ENCODE results near the gene CHST6. TPM values are rescaled to one million over a fixed set of nuclear protein-coding genes. Genes with fewer than 3 reads are reported as not detected.
A peak's percentile ranks its signal among the peaks of the same experiment; 100 is the strongest.
"Not testable (repeated sequence)": the region's sequence is repeated elsewhere in the genome, so short reads cannot be mapped to it uniquely, and the experiment has no call there.

The CHST6 gene
- total and polyA plus RNA-seq, 2 donors, result 0.09 to 0.87 TPM

DNA sequence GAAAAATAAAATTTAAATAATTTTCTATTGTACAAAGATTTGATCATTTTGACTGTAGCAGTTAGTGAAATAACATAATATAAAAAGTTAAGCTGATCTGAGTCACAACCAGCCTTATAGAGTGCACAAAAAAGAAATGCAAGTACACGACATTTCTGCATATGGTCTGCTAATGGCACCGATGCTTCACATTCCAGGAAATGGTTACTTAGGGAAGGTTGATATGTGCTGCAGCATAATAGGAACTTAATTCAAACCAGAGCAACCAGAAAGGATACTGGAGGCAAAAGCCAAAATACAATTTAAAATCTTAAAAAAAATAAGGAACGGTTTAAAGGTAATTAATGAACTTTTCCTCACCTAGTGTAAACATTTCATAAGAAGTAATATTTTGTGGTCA lies 51.9 kb downstream of the CHST6 start:
- H3K4me1 ChIP-seq (ENCODE audit: control insufficient read depth in 2 of 2, insufficient read depth in 2 of 2, low read length in 2 of 2), result no peaks in the 10 kb centered on the region
- H3K9me3 ChIP-seq (ENCODE audit: control insufficient read depth in 2 of 2, insufficient read depth in 1 of 2, low read length in 1 of 2), result no peaks in the 10 kb centered on the region
- H3K4me3 ChIP-seq (ENCODE audit: low read length in 2 of 2), result no peak overlapping the region
- 95% methylated on average over 3 of the region's 3 CpGs for WGBS
- DNase-seq (ENCODE audit: low read depth in 6 of 9, low spot score in 9 of 9), result no peak
- H3K27me3 ChIP-seq (ENCODE audit: control insufficient read depth in 2 of 2, insufficient read depth in 1 of 2, low read length in 1 of 2), result no peaks in the 10 kb centered on the region
- no peak overlapping the region for H3K27ac ChIP-seq (ENCODE audit: low read depth in 1 of 2, low read length in 1 of 2)
- peaks cover 0 to 9% of the 10 kb centered on the region in 2 donors for H3K36me3 ChIP-seq (ENCODE audit: control insufficient read depth in 2 of 2, insufficient read depth in 2 of 2, low read length in 1 of 2)

- no peaks in the 10 kb centered on the region for H3K9me3 ChIP-seq (ENCODE audit: control insufficient read depth in 2 of 2, insufficient read depth in 1 of 2, low read length in 1 of 2)
- DNase-seq (ENCODE audit: low read depth in 6 of 9, low spot score in 9 of 9), result peak in 2 of 9 donors; percentile 81 to 95
- H3K27ac ChIP-seq (ENCODE audit: low read depth in 1 of 2, low read length in 1 of 2), result peak overlapping the region; percentile 94 to 95
- WGBS, result 5% methylated on average over 32 of the region's 32 CpGs
- H3K27me3 ChIP-seq (ENCODE audit: control insufficient read depth in 2 of 2, insufficient read depth in 1 of 2, low read length in 1 of 2), result no peaks in the 10 kb centered on the region
- no peaks in the 10 kb centered on the region for H3K36me3 ChIP-seq (ENCODE audit: control insufficient read depth in 2 of 2, insufficient read depth in 2 of 2, low read length in 1 of 2)
- H3K4me1 ChIP-seq (ENCODE audit: control insufficient read depth in 2 of 2, insufficient read depth in 2 of 2, low read length in 2 of 2), result peaks cover 12 to 17% of the 10 kb centered on the region in 2 donors
- peak overlapping the region; percentile 58 to 82 for H3K4me3 ChIP-seq (ENCODE audit: low read length in 2 of 2)
These were observed 61.4 kb downstream of the CHST6 start for GRCh38 chr16:75433732-75434413.

DNA sequence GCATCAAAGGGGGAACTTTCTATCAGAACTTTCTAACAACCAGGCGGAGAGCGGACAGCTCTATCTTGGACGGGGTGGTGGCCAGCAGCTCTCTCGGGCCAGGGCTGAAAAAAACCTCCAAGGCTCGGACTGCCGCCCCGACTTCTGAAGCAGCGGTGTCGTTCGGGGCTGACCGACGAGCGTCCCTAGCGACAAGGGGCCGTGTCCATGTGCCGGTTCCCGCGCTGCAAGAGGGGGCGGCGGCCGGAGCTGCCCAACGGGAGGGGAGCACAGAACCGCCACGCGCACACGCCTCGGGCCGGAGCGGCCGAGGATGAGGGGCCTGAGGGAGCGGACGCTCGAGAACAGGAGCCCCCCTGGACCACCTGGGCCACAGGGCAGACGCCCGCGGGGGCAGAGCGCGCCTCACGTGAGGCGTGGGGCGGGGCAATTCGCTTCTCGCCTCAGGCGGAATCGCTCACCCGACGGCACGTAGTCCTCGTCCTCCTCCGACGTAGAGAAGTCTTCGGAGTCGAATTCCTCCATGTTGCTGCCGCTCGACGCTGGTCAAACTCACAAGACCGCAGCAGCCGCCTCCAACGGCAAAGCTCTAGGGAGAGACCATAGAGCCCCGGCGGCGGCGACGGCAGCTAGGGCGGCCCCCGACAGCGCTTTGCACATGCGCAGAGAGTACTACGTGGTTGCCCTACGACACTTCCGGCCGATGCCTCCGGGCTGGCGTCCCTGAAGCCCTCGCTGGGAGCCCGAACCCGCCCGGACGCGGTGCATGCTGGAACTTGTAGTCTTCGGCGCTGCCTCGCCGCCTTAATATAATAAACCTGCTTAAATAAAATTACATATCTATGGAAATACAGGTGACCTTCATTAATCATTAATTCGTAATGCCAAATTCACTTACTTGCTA lies 62.2 kb downstream of the CHST6 start, which contains the start of gene CFDP1:
Gene CFDP1 (minus strand): TSS at position 676 of the 904 bp plus-strand sequence. CDS start 151 bp downstream, at position 525.
- Histone ChIP-seq H3K27me3 (ENCODE audit: control insufficient read depth in 2 of 2, insufficient read depth in 1 of 2, low read length in 1 of 2) (no peaks in the 10 kb centered on the region), H3K4me1 (ENCODE audit: control insufficient read depth in 2 of 2, insufficient read depth in 2 of 2, low read length in 2 of 2) (peaks cover 12 to 17% of the 10 kb centered on the region in 2 donors), H3K27ac (ENCODE audit: low read depth in 1 of 2, low read length in 1 of 2) (peak within 1 kb of the TSS; percentile 94 to 95), H3K4me3 (ENCODE audit: low read length in 2 of 2) (peak within 1 kb of the TSS; percentile 58 to 82), H3K36me3 (ENCODE audit: control insufficient read depth in 2 of 2, insufficient read depth in 2 of 2, low read length in 1 of 2) (no peaks in the 10 kb centered on the region), H3K9me3 (ENCODE audit: control insufficient read depth in 2 of 2, insufficient read depth in 1 of 2, low read length in 1 of 2) (no peaks in the 10 kb centered on the region)
- WGBS, result 1% methylated on average over 85 of the region's 85 CpGs
- DNase-seq (ENCODE audit: low read depth in 6 of 9, low spot score in 9 of 9), result peak; percentile 92 to 98 (median 94)

DNA sequence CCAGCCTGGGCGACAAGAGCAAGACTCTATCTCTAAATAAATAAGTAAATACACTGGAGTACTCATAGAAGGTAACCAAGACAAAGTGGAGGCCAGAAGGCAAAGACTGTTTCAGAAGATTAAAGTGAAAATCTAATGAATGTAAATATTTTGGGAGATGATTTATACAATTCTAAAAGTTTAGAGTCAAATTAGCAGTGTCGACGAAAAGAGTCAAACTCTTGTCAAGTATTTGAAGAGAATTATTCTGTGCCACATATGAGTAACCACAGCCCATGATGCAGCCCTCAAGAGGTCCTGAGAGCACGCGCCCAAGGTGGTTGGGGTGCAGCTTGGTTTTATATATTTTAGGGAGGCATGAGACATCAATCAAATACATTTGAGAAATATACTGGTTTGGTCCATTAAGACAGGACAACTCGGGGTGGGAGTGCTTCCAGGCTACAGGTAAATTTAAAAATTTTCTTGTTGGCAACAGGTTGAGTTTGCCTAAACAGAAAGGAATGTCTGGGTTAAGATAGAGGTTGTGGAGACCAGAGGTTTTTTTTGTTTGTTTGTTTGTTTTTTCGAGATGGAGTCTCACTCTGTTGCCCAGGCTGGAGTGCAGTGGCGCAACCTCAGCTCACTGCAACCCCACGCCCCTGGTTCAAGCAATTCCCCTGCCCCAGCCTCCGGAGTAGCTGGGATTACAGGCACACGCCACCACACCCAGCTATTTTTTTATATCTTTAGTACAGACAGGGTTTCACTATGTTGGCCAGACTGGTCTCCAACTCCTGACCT lies 65.4 kb downstream of the CHST6 start:
- no peak overlapping the region for H3K27ac ChIP-seq (ENCODE audit: low read depth in 1 of 2, low read length in 1 of 2)
- no peaks in the 10 kb centered on the region for H3K36me3 ChIP-seq (ENCODE audit: control insufficient read depth in 2 of 2, insufficient read depth in 2 of 2, low read length in 1 of 2)
- H3K9me3 ChIP-seq (ENCODE audit: control insufficient read depth in 2 of 2, insufficient read depth in 1 of 2, low read length in 1 of 2), result no peaks in the 10 kb centered on the region
- whole genome bisulfite sequencing, result 94% methylated on average over 11 of the region's 11 CpGs
- no peak overlapping the region for H3K4me3 ChIP-seq (ENCODE audit: low read length in 2 of 2)
- no peaks in the 10 kb centered on the region for H3K27me3 ChIP-seq (ENCODE audit: control insufficient read depth in 2 of 2, insufficient read depth in 1 of 2, low read length in 1 of 2)
- no peak for DNase-seq (ENCODE audit: low read depth in 6 of 9, low spot score in 9 of 9)
- H3K4me1 ChIP-seq (ENCODE audit: control insufficient read depth in 2 of 2, insufficient read depth in 2 of 2, low read length in 2 of 2), result peaks cover 12 to 17% of the 10 kb centered on the region in 2 donors

DNA sequence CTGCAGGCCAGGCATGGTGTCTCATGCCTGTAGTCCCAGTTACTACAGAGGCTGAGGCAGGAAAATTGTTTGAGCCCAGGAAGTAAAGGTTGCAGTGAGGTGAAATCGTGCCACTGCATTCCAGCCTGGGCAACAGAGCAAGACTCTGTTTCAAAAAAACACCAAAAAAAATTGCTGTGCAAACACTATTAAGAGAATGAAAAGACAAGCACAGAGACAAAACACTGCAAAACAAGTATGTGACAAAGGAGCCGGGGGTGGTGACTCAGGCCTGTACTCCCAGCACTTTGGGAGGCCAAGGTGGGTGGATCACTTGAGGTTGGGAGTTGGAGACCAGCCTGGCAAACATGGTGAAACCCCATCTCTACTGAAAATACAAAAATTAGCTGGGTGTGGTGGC lies 68.7 kb downstream of the CHST6 start:
- not testable (repeated sequence) for H3K4me3 ChIP-seq (ENCODE audit: low read length in 2 of 2); H3K36me3 ChIP-seq (ENCODE audit: control insufficient read depth in 2 of 2, insufficient read depth in 2 of 2, low read length in 1 of 2); DNase-seq (ENCODE audit: low read depth in 6 of 9, low spot score in 9 of 9); H3K27me3 ChIP-seq (ENCODE audit: control insufficient read depth in 2 of 2, insufficient read depth in 1 of 2, low read length in 1 of 2); H3K4me1 ChIP-seq (ENCODE audit: control insufficient read depth in 2 of 2, insufficient read depth in 2 of 2, low read length in 2 of 2); H3K27ac ChIP-seq (ENCODE audit: low read depth in 1 of 2, low read length in 1 of 2); H3K9me3 ChIP-seq (ENCODE audit: control insufficient read depth in 2 of 2, insufficient read depth in 1 of 2, low read length in 1 of 2)
- 96% methylated on average over 2 of the region's 2 CpGs for WGBS

DNA sequence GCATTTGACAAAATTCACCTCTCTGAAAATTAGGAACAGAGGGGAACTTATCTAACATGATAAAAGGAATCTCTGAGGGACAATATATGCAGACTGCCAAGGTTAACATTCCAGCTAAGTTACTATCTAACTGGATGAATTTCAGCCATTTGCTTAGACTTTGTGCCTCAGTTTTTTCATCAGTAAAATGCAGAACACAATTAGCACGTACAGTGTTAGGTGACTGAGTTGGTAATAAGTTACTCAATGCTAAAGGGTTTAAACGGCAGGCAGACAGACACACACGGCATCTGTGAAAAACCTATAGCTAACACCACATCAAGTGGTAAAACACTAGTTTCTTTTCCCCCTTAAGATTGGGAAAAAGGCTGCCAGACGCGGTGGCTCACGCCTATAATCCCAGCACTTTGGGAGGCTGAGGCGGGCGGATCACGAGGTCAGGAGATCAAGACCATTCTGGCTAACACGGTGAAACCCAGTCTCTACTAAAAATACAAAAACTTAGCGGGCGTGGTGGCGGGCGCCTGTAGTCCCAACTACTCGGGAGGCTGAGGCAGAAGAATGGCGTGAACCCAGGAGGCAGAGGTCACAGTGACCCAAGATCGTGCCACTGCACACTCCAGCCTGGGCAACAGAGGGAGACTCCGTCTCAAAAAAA lies 71.0 kb downstream of the CHST6 start:
- WGBS, result 97% methylated on average over 18 of the region's 18 CpGs
- not testable (repeated sequence) for DNase-seq (ENCODE audit: low read depth in 6 of 9, low spot score in 9 of 9); H3K4me3 ChIP-seq (ENCODE audit: low read length in 2 of 2); H3K27ac ChIP-seq (ENCODE audit: low read depth in 1 of 2, low read length in 1 of 2); H3K27me3 ChIP-seq (ENCODE audit: control insufficient read depth in 2 of 2, insufficient read depth in 1 of 2, low read length in 1 of 2); H3K4me1 ChIP-seq (ENCODE audit: control insufficient read depth in 2 of 2, insufficient read depth in 2 of 2, low read length in 2 of 2); H3K36me3 ChIP-seq (ENCODE audit: control insufficient read depth in 2 of 2, insufficient read depth in 2 of 2, low read length in 1 of 2); H3K9me3 ChIP-seq (ENCODE audit: control insufficient read depth in 2 of 2, insufficient read depth in 1 of 2, low read length in 1 of 2)

- no peaks in the 10 kb centered on the region for H3K9me3 ChIP-seq (ENCODE audit: control insufficient read depth in 2 of 2, insufficient read depth in 1 of 2, low read length in 1 of 2)
- H3K27me3 ChIP-seq (ENCODE audit: control insufficient read depth in 2 of 2, insufficient read depth in 1 of 2, low read length in 1 of 2), result no peaks in the 10 kb centered on the region
- DNase-seq (ENCODE audit: low read depth in 6 of 9, low spot score in 9 of 9), result no peak
- no peak overlapping the region for H3K27ac ChIP-seq (ENCODE audit: low read depth in 1 of 2, low read length in 1 of 2)
- no peaks in the 10 kb centered on the region for H3K36me3 ChIP-seq (ENCODE audit: control insufficient read depth in 2 of 2, insufficient read depth in 2 of 2, low read length in 1 of 2)
- peaks cover 7 to 8% of the 10 kb centered on the region in 2 donors for H3K4me1 ChIP-seq (ENCODE audit: control insufficient read depth in 2 of 2, insufficient read depth in 2 of 2, low read length in 2 of 2)
- WGBS, result 98% methylated on average over 4 of the region's 4 CpGs
- no peak overlapping the region for H3K4me3 ChIP-seq (ENCODE audit: low read length in 2 of 2)
These were observed 71.5 kb downstream of the CHST6 start for GRCh38 chr16:75423723-75424104.

Measured in thymus (tissue), 11 donors.